GM18868 (cell line): ENCODE results near the gene OPA3.

Experiments used
- ATAC-seq: cut with Tn5 transposase; IDR thresholded peaks from one replicate; pipeline ENCODE4 v1.9.1; 2021; ENCODE audit warnings: mild to moderate bottlenecking, moderate library complexity; ENCODE audit not compliant: unreplicated experiment

The OPA3 gene

GRCh38 chr19:45505996-45506245, 78.7 kb downstream of the OPA3 start:
- no peak for ATAC-seq

DNA sequence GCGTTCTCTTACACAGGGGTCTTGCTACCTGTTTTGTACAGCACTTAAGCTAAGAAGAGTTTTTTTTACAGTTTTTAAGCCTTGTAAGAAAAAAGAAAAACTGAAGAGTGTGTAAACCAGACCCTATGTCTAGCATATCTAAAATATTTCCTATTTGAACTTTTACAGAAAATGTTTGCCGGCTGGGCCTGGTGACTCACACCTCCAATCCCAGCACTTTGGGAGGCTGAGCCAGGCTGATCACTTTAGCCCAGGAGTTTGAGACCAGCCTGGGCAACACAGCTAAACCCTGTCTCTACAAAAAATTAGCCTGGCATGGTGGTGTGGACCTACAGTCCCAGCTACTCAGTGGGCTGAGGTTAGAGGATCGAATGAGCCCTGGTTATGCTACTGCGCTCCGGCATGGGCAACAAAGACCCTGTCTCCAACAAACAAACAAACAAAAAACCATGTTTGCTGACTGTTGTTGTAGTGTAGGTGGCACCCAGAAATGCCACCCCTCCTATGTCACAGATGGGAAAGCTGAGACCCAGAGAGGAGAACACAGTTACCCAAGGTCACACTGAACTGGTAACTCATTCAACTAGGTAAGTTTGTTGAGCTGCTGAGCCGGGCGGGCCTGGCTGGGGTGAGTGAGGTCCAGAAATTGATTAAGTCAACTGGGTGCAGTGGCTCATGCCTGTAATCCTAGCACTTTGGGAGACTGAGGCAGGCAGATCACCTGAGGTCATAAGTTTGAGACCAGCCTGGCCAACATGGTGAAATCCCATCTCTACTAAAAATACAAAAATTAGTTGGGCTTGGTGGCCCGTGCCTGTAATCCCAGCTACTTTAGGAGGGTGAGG, 79.2 kb downstream of the OPA3 start:
- no peak for ATAC-seq

GRCh38 chr19:45503909-45504308, 80.7 kb downstream of the OPA3 start:
- no peak for ATAC-seq

- ATAC-seq: no peak
These were observed 82.5 kb downstream of the OPA3 start for GRCh38 chr19:45502111-45502510.

GRCh38 chr19:45501730-45502014, 82.9 kb downstream of the OPA3 start:
- no peak for ATAC-seq

GRCh38 chr19:45500918-45501729, 83.5 kb downstream of the OPA3 start:
- ATAC-seq: no peak

DNA sequence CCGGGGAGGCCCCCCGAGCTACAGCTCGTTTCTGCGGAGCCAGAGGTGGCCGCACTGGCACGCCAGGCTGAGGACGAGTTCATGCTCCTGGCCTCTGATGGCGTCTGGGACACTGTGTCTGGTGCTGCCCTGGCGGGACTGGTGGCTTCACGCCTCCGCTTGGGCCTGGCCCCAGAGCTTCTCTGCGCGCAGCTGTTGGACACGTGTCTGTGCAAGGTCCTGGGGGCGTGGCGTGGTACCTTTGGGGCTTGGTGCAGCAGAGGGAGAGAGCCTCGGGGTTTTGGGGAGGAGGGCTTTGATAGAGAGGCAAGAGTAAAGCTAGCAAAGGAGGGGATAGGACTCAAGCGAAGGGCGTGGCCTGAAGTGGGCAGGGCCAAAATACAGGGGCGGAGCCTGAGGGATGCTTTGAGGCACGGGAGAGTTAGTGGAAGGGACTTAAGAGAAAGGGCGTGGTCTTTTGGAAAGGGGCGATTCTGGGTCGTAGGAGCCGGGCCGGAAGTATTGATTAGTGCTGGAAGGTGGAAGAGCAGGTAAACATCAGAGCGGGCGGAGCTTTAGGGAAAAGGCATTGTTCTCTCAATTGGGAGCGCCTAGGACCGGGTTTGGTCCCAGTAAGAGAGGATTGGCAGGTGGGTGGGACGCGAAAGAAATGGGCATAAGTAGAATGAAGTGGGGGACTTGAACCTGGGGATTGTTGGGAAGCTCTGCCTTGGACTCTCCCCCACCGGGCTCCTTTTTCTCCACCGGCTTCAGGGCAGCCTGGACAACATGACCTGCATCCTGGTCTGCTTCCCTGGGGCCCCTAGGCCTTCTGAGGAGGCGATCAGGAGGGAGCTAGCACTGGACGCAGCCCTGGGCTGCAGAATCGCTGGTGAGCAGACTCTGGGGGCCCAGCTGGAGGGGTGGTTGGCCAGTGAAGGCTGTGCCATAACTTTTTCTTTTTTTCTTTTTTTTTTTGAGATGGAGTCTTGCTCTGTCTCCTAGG, 85.1 kb downstream of the OPA3 start:
- ATAC-seq: no peak

- no peak for ATAC-seq
These were observed 86.0 kb downstream of the OPA3 start, which contains the start of gene PPM1N for GRCh38 chr19:45498411-45499195. PPM1N (plus strand) TSS chr19:45498443; CDS start chr19:45498473, 30 bp downstream.

DNA sequence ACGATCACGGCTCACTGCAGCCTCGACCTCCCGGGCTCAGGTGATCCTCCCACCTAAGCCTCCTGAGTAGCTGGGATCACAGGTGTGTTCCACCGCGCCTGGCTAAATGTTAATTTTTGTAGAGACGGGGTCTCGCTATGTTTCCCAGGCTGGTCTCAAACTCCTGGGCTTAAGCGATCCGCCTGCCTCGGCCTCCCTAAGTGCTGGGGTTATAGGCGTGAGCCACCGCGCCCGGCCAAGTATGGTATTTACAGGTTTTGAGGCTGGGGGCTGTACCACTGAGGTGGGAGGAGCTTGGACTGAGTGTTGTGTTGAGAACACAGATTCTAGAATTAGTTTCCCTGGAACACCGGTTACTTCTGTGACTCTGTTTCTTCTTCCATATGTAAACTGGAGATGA, 86.8 kb downstream of the OPA3 start:
- no peak for ATAC-seq

- ATAC-seq: no peak
These were observed 88.2 kb downstream of the OPA3 start for GRCh38 chr19:45496349-45496953.

DNA sequence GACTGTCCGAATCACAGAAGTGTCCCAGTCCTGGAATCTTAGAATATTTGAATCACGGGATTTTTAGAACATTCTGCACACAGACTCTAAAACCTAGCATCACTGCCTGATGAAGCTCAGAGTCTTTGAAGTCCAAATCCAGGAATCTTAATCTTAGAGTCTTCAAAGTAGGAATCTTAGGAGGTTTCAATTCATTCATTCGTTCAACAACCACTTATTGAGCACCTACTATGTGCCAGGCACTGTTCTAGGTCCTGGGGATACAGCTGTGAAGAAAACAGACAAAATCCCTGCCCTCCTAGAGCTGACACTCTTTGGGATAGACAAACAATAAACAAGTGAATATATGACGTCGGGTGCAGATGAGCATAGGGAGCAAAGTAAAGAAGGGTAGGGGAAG, 89.4 kb downstream of the OPA3 start:
- no peak for ATAC-seq

- ATAC-seq: no peak
These were observed 90.2 kb downstream of the OPA3 start for GRCh38 chr19:45494261-45494916.

DNA sequence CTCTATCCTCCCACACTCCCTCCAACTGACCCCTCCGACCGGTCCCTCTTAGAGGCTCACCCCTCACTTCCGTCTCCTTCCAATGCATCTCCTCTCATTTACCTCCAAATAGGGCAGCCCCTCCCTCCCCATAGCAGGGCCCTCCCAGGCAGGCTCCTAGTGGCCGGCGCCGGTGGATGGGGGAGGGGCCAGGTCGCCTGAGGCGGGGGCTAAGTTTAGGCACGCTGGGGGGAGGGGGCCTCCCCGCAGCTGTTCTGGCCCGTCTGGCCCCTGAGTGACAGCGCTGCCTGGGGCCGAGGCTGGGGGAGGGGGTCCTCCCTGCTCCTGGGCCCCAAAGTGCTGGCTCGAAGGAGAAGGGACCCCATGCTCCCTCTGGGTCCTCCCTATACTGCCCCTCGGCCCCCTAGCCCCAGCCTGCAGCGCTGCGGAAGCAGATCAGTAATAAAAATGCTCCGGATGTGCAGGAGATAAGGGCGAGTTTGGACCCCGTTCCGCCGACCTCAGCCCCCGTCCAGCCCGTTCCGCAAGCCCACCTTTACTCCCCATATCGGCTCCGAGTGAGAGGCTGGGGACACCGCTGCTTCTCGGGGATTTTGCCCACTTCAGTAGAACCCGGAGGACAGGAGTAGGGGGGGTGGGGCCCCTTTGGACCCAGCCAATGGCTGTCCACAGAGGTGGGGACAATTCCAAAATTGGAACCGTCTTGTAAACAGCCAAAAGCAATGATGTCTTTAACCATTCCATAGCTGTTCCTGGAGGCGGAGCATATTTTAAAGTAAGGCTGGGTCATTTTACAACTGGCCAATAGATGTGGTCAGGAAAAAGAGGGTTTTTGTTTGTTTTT, 91.8 kb downstream of the OPA3 start:
- no peak for ATAC-seq

- no peak for ATAC-seq
These were observed 92.4 kb downstream of the OPA3 start for GRCh38 chr19:45492137-45492626.

- no peak for ATAC-seq
These were observed 95.3 kb downstream of the OPA3 start for GRCh38 chr19:45489216-45489855.

GRCh38 chr19:45488708-45489107, 95.9 kb downstream of the OPA3 start:
- no peak for ATAC-seq

DNA sequence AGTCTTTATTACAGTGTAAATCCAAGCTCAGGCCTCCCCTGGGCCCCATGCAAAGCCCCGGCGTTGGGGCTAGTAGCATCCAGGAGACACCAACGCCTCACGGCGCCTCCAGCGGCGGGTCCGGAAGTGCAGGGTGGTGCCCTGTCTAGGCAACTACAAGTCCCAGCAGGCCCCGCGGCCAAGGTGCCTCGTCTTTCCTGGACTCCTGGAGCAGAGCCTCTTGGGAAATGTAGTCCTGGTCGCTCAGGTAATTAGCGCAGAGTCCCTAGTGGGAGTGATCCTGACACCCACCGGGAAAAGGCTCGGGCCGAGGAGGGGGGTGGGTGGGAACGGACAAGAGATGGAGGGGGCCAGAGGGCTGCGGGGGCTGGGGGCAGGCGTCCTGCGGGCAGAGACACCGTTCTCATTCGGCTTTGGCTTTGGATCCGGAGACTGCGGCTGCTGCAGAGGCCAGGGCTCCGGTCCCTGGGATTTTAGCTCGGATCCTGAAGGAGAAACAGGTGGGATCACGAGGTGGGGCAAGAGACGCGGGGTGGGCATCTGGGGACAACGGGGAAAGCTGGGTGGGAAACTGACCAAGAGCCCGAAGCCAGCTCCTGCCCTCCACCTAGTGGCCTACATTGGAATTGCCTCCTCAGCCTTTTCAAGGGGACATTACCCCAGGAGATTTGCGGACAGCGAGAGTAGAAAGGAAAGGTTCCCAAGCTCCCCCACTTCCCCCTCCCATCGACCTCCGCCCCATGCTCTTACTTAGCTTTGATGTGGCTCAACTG, 99.1 kb downstream of the OPA3 start:
- peak; percentile 96 for ATAC-seq
